8988T (cell line): Measurements from ENCODE around the gene LRIG2.
"Not testable (repeated sequence)": the region's sequence is repeated elsewhere in the genome, so short reads cannot be mapped to it uniquely, and the experiment has no call there.

Source experiments
- DNase-seq: peaks from one replicate; pipeline ENCODE4 v3.0.0; 2011

The LRIG2 gene

GRCh38 chr1:113072757-113073478, at the start of gene LRIG2:
TSS of gene LRIG2 (plus strand) at chr1:113073198. CDS start at chr1:113073407, 209 bp downstream.
- DNase-seq, result peak; percentile 71

GRCh38 chr1:113023316-113023715, 49.7 kb upstream of the LRIG2 start:
- not testable (repeated sequence) for DNase-seq

- no peak for DNase-seq
Measured at GRCh38 chr1:113027007-113027406, 46.0 kb upstream of the LRIG2 start.

GRCh38 chr1:113027449-113027848, 45.5 kb upstream of the LRIG2 start:
- DNase-seq, result no peak

- DNase-seq, result no peak
Measured at GRCh38 chr1:113029822-113030221, 43.2 kb upstream of the LRIG2 start.

GRCh38 chr1:113031171-113031933, 41.6 kb upstream of the LRIG2 start:
- DNase-seq, result no peak

- no peak for DNase-seq
Measured at GRCh38 chr1:113035086-113035485, 37.9 kb upstream of the LRIG2 start.

GRCh38 chr1:113036639-113037321, 36.2 kb upstream of the LRIG2 start:
- no peak for DNase-seq

GRCh38 chr1:113040041-113040440, 33.0 kb upstream of the LRIG2 start:
- DNase-seq, result no peak

- no peak for DNase-seq
Measured at GRCh38 chr1:113040718-113041412, 32.1 kb upstream of the LRIG2 start.

- DNase-seq, result no peak
Measured at GRCh38 chr1:113041569-113042284, 31.3 kb upstream of the LRIG2 start.

- peak; percentile 33 for DNase-seq
Measured at GRCh38 chr1:113042285-113043143, 30.5 kb upstream of the LRIG2 start.

- DNase-seq, result not testable (repeated sequence)
Measured at GRCh38 chr1:113043144-113043488, 29.9 kb upstream of the LRIG2 start.

GRCh38 chr1:113046569-113046968, 26.4 kb upstream of the LRIG2 start:
- no peak for DNase-seq

GRCh38 chr1:113048064-113048463, 24.9 kb upstream of the LRIG2 start:
- no peak for DNase-seq

- no peak for DNase-seq
Measured at GRCh38 chr1:113053344-113054126, 19.5 kb upstream of the LRIG2 start.

- no peak for DNase-seq
Measured at GRCh38 chr1:113055570-113055969, 17.4 kb upstream of the LRIG2 start.

- no peak for DNase-seq
Measured at GRCh38 chr1:113057006-113057405, 16.0 kb upstream of the LRIG2 start.

- DNase-seq, result no peak
Measured at GRCh38 chr1:113058941-113059706, 13.9 kb upstream of the LRIG2 start.

- not testable (repeated sequence) for DNase-seq
Measured at GRCh38 chr1:113063456-113063855, 9.5 kb upstream of the LRIG2 start.
